AG04450 (cell line): ENCODE measurements around the gene RXRG. TPM values are rescaled to one million over a fixed set of nuclear protein-coding genes. Genes with fewer than 3 reads are reported as not detected.

ENCODE experiments used
- CTCF ChIA-PET: fragments of 300-600, 350-600 bp; formaldehyde crosslinking; extraction: SDS; loops from one replicate; lab custom pipeline; 2022; ENCODE audit warnings: antibody characterized with exemption, inconsistent platforms; lab: Charles Lee
- POLR2A ChIA-PET: fragments of 350-600 bp; formaldehyde crosslinking; extraction: SDS; loops from one replicate; lab custom pipeline; 2021; ENCODE audit warnings: antibody characterized with exemption, inconsistent platforms; lab: Yijun Ruan, JAX
- DNase-seq: peaks from one replicate; pipeline ENCODE4 v3.0.0-alpha.2; 2011; ENCODE audit warnings: low read depth, low spot score
- H3K27ac ChIP-seq: one replicate; pipeline ENCODE4 v1.5.1; 2012; ENCODE audit warnings: low read depth, low read length, control low read depth
- H3K27me3 ChIP-seq: one replicate; pipeline ENCODE4 v1.6.0; 2012; ENCODE audit warnings: low read length; ENCODE audit not compliant: control insufficient read depth, insufficient read depth
- H3K4me3 ChIP-seq: 2 replicates; pipeline ENCODE4 v1.5.1; 2011; ENCODE audit warnings: mild to moderate bottlenecking, low read depth, low read length, control low read depth
- H3K9me3 ChIP-seq: 2 replicates; pipeline ENCODE4 v1.5.1; 2012; ENCODE audit warnings: low read length; ENCODE audit not compliant: control insufficient read depth, insufficient read depth
- polyA plus RNA-seq: library from polyadenylated mRNA; depleted of rRNA; stranded (reverse); fragments of >200 nt; gene quantifications from 2 replicates; pipeline ENCODE4 v1.2.3, GENCODE V29; 2011
- TF ChIP-seq, protein P1 (sequence below): IDR thresholded peaks from 2 replicates; pipeline ENCODE4 v1.5.1; 2011; ENCODE audit warnings: low read depth, low read length, control low read depth, inconsistent platforms

Gene RXRG
- polyA plus RNA-seq, 1 experiment, result not detected

DNA sequence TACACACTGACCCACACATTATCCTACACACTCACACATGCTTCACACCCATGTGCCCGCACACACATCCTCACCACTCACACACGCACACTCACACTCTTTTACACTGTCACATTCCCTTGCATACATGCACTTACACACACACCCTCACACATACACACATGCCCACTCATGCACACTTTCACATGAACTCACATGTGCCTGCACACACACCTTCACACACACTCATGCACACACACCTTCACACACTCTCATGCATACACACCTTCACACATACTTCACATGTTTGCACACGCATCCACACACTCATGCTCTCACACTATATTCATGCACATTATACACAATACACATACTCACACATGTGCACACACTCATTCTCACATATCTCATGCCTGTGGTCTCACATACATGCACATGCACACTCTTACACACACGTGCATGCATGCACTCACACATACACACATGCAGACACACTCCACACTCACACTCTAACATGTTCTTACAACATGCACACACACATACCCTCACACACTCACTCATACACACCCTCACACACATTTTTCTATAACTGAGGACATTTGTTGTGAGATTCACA lies 42.3 kb downstream of the RXRG start:
- CTCF ChIA-PET, result interaction anchor here (1.0 to 2.0 kb wide), 3 partner anchors 35 to 192 kb away, joined by 4 to 6 read pairs (median 4); no protein-coding TSS in a partner anchor
- Histone ChIP-seq H3K4me3 (no peak overlapping the region), H3K27ac (no peak overlapping the region), H3K9me3 (no peaks in the 10 kb centered on the region), H3K27me3 (peaks cover 5% of the 10 kb centered on the region)
- no peak for DNase-seq
- POLR2A ChIA-PET, result no interaction called here
- TF ChIP-seq, protein P1, sequence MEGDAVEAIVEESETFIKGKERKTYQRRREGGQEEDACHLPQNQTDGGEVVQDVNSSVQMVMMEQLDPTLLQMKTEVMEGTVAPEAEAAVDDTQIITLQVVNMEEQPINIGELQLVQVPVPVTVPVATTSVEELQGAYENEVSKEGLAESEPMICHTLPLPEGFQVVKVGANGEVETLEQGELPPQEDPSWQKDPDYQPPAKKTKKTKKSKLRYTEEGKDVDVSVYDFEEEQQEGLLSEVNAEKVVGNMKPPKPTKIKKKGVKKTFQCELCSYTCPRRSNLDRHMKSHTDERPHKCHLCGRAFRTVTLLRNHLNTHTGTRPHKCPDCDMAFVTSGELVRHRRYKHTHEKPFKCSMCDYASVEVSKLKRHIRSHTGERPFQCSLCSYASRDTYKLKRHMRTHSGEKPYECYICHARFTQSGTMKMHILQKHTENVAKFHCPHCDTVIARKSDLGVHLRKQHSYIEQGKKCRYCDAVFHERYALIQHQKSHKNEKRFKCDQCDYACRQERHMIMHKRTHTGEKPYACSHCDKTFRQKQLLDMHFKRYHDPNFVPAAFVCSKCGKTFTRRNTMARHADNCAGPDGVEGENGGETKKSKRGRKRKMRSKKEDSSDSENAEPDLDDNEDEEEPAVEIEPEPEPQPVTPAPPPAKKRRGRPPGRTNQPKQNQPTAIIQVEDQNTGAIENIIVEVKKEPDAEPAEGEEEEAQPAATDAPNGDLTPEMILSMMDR, result no peak

DNA sequence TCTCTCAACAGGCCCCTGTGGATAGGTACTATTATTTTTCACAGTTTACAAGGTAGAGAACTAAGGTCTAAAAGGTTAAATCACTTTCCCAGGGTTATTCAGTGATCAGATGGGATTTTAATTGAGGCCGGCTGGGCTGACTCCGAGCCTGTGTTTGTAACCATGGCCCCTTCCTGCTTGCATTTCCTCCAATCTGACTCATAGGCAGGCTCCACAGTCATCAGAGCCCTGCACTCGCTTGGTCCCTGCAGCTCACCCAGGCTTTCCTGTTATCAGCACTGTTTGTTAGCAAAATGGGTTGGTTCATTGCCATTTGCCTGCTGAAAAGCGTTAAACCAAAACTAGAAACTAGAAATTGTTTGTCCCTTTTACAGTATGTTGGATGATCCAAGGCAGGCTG lies 47.0 kb downstream of the RXRG start:
- POLR2A ChIA-PET, result no interaction called here
- H3K4me3 ChIP-seq, result no peak overlapping the region
- no peak overlapping the region for H3K27ac ChIP-seq
- DNase-seq, result no peak
- H3K9me3 ChIP-seq, result no peaks in the 10 kb centered on the region
- CTCF ChIA-PET, result interaction anchor here (1.5 kb wide), 1 partner anchor 193 kb away, joined by 4 read pairs; no protein-coding TSS in a partner anchor
- TF ChIP-seq, protein P1, result no peak
- peaks cover 14% of the 10 kb centered on the region for H3K27me3 ChIP-seq

DNA sequence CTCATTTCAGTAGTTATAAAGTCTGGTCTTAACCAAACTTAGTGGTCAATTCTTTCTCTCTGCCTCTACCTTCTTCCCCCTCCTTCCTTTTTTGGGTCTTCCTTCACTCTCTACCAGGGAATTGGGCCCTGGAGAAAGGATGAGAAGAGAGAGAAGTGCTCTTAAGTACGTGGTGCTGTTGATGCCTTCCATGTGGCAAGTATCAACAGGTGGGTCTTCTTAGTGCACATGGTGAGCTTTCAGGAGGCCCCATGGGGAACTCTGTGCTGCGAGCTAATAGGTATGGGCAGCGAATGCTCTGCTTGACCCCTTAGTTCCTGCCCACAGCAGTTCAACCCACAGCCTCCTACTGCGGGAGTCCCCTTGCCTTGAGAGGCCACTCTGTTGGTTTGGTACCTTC lies 49.0 kb downstream of the RXRG start:
- CTCF ChIA-PET, result interaction anchor here (0.7 to 6.2 kb wide), 3 partner anchors 12 to 518 kb away, joined by 3 to 223 read pairs (median 3); no protein-coding TSS in a partner anchor
- Histone ChIP-seq H3K9me3 (no peaks in the 10 kb centered on the region), H3K4me3 (no peak overlapping the region), H3K27me3 (peaks cover 16% of the 10 kb centered on the region), H3K27ac (no peak overlapping the region)
- no peak for DNase-seq
- POLR2A ChIA-PET, result no interaction called here
- TF ChIP-seq, protein P1, result no peak

DNA sequence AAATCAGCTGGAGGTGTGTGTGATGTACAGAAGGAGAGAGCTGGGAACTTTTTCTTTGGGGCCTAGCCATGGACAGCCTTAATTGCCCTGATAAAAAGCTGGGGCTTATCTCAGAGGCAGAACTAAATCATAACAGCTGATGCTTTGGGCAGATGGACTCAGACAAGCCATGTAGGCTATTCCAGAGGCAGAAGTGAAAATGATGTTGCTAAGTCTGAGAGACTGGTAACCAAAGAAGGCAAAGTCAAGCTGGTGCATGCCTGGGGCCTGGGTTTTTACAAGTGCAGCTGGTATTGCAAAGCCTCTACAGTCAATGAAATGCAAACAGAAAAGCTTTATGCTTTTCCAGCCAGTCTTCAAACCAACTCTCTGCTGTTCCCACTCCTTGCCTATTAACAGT lies 49.4 kb downstream of the RXRG start:
- DNase-seq, result no peak
- TF ChIP-seq, protein P1, result no peak
- CTCF ChIA-PET, result interaction anchor here (0.7 to 6.2 kb wide), 3 partner anchors 11 to 518 kb away, joined by 3 to 223 read pairs (median 3); no protein-coding TSS in a partner anchor
- no peaks in the 10 kb centered on the region for H3K9me3 ChIP-seq
- H3K4me3 ChIP-seq, result no peak overlapping the region
- peaks cover 16% of the 10 kb centered on the region for H3K27me3 ChIP-seq
- H3K27ac ChIP-seq, result no peak overlapping the region
- POLR2A ChIA-PET, result no interaction called here
